NT2/D1 (cell line): ENCODE data around the gene ASB5.
A peak's percentile ranks its signal among the peaks of the same experiment; 100 is the strongest.

Source experiments
- DNase-seq: peaks from one replicate; pipeline ENCODE4 v3.0.0-alpha.2; 2011; ENCODE audit warnings: low read depth, low spot score
- H3K27me3 ChIP-seq: 2 replicates; pipeline ENCODE4 v1.6.0; 2011; ENCODE audit warnings: mild to moderate bottlenecking; ENCODE audit not compliant: insufficient read length, insufficient read depth
- H3K36me3 ChIP-seq: 2 replicates; pipeline ENCODE4 v1.6.1; 2011; ENCODE audit warnings: mild to moderate bottlenecking, low read length, mixed read lengths; ENCODE audit not compliant: insufficient read depth, insufficient read length
- H3K4me1 ChIP-seq: 2 replicates; pipeline ENCODE4 v1.5.1; 2011; ENCODE audit not compliant: insufficient read depth, insufficient read length
- H3K4me3 ChIP-seq: 2 replicates; pipeline ENCODE4 v1.5.1; 2011; ENCODE audit warnings: low read depth; ENCODE audit not compliant: insufficient read length
- H3K9ac ChIP-seq: 2 replicates; pipeline ENCODE4 v1.6.0; 2011; ENCODE audit warnings: low read depth; ENCODE audit not compliant: insufficient read length
- H3K9me3 ChIP-seq: 2 replicates; pipeline ENCODE4 v1.5.1; 2011; ENCODE audit warnings: mild to moderate bottlenecking, low read length; ENCODE audit not compliant: insufficient read depth
- SUZ12 ChIP-seq: IDR thresholded peaks from 2 replicates; pipeline ENCODE4 v1.6.1; 2011; ENCODE audit not compliant: insufficient read length, insufficient read depth; ENCODE audit errors: extremely low read depth
- YY1 ChIP-seq: IDR thresholded peaks from 2 replicates; pipeline ENCODE4 v1.6.1; 2011; ENCODE audit not compliant: insufficient read length, insufficient read depth
- ZNF274 ChIP-seq: IDR thresholded peaks from 2 replicates; pipeline ENCODE4 v1.6.1; 2011; ENCODE audit warnings: mild to moderate bottlenecking, low read depth, low read length

ASB5 gene

GRCh38 chr4:176277162-176277904 lies 8.3 kb upstream of the ASB5 start:
- Histone ChIP-seq H3K4me1 (peaks cover 2% of the 10 kb centered on the region), H3K9me3 (no peaks in the 10 kb centered on the region), H3K27me3 (no peaks in the 10 kb centered on the region), H3K36me3 (no peaks in the 10 kb centered on the region), H3K9ac (no peak overlapping the region), H3K4me3 (no peak overlapping the region)
- peak; percentile 13 for DNase-seq
- TF ChIP-seq ZNF274, result no peak
- no peak for TF ChIP-seq YY1
- TF ChIP-seq SUZ12, result no peak

DNA sequence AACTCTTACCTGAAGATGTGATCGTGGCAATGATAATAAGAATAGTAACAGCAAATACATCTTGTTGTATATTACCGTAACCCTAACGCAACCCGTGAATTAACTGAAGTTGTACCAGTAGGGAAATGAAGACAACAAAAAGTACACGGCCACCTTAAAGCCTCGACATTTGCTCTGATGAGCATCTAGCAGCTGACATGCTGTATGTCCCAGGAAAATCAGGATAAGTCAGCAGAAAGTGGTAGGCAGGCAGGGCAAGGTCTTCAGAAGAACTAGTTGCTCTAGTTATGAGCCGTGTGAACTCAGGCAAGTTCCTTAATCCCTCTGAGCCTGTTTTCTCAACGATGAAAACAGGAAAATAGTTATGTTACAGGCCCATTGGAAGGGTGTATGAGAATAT lies 7.7 kb upstream of the ASB5 start:
- Histone ChIP-seq H3K27me3 (no peaks in the 10 kb centered on the region), H3K36me3 (no peaks in the 10 kb centered on the region), H3K9ac (no peak overlapping the region), H3K9me3 (no peaks in the 10 kb centered on the region), H3K4me1 (peaks cover 2% of the 10 kb centered on the region), H3K4me3 (no peak overlapping the region)
- TF ChIP-seq ZNF274 (no peak), SUZ12 (no peak), YY1 (no peak)
- DNase-seq, result no peak

DNA sequence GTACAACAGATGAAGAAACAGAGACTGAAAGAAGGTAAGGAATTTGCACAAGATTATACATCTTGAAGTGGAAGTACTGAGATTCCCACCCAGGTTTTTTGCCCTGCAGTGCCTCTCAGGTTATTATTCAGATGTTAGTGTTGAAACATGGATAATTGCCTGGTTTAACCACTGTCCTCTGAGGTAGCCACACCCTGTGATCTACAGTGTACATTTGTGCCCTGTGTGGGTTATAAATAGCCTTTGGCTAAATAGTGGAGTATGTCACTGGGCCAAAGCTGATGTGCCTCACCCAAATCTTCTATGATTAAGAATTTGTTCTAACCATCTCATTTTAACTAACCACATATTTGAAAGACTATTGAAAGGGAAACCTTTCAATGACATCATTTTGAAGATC lies 5.4 kb upstream of the ASB5 start:
- Histone ChIP-seq H3K27me3 (no peaks in the 10 kb centered on the region), H3K9ac (no peak overlapping the region), H3K36me3 (no peaks in the 10 kb centered on the region), H3K4me1 (peaks cover 2% of the 10 kb centered on the region), H3K9me3 (no peaks in the 10 kb centered on the region), H3K4me3 (no peak overlapping the region)
- DNase-seq, result no peak
- TF ChIP-seq YY1, result no peak
- no peak for TF ChIP-seq ZNF274
- no peak for TF ChIP-seq SUZ12

GRCh38 chr4:176273736-176274135 lies 4.7 kb upstream of the ASB5 start:
- TF ChIP-seq ZNF274, result no peak
- no peak for TF ChIP-seq SUZ12
- TF ChIP-seq YY1, result no peak
- H3K27me3 ChIP-seq, result no peaks in the 10 kb centered on the region
- H3K9ac ChIP-seq, result no peak overlapping the region
- no peaks in the 10 kb centered on the region for H3K9me3 ChIP-seq
- H3K4me1 ChIP-seq, result peaks cover 2% of the 10 kb centered on the region
- no peak for DNase-seq
- H3K4me3 ChIP-seq, result no peak overlapping the region
- H3K36me3 ChIP-seq, result no peaks in the 10 kb centered on the region

DNA sequence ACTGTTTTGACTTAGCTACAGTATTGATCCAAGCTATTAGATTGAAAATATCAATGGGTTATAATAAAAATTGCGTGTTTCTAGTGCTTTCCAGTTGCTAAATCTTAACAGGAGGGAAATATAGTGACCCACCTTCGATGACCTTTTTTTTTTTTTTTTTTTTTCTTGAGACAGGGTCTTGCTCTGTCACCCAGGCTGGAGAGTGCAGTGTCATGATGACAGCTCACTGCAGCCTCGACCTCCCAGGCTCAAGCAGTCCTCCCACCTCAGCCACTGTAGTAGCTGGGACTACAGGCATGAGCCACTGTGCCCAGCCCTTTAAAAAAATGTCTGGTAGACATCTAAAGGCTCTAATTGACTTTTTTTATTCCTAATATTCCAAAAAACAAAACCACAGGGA lies 3.8 kb upstream of the ASB5 start:
- no peak for DNase-seq
- Histone ChIP-seq H3K9ac (no peak overlapping the region), H3K27me3 (no peaks in the 10 kb centered on the region)

DNA sequence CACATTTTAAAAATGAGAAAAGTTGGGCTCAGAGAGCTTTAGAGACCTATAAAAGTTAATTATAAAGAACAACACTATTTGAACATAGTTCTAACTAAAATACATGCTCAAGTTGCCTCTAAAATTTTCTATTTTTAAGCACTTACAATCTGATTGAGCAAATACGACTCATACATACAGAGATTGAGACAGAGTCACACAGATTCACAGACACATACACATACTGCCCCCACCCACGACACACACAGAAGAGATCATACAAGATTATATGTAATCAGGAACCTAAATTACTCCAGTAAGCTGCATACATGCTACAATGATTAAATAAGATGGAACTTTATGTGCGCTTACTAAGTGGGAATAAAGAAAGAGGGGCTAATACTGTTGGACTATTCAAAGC lies 2.7 kb upstream of the ASB5 start:
- TF ChIP-seq YY1 (no peak), SUZ12 (no peak), ZNF274 (no peak)
- H3K9ac ChIP-seq, result no peak overlapping the region

More for the DNA sequence above, 3.8 kb upstream of the ASB5 start:
- Histone ChIP-seq H3K4me3 (no peak overlapping the region), H3K4me1 (peaks cover 2% of the 10 kb centered on the region), H3K9me3 (no peaks in the 10 kb centered on the region), H3K36me3 (no peaks in the 10 kb centered on the region)
- TF ChIP-seq YY1 (no peak), SUZ12 (no peak), ZNF274 (no peak)

GRCh38 chr4:176270669-176271068 lies 1.6 kb upstream of the ASB5 start:
- no peaks in the 10 kb centered on the region for H3K4me1 ChIP-seq
- TF ChIP-seq ZNF274, result no peak
- no peak for TF ChIP-seq YY1
- TF ChIP-seq SUZ12, result no peak
- H3K9ac ChIP-seq, result no peak overlapping the region
- no peaks in the 10 kb centered on the region for H3K9me3 ChIP-seq
- H3K36me3 ChIP-seq, result no peaks in the 10 kb centered on the region
- H3K4me3 ChIP-seq, result no peak overlapping the region
- no peaks in the 10 kb centered on the region for H3K27me3 ChIP-seq
- DNase-seq, result no peak

More for the DNA sequence above, 2.7 kb upstream of the ASB5 start:
- H3K36me3 ChIP-seq, result no peaks in the 10 kb centered on the region
- peaks cover 1% of the 10 kb centered on the region for H3K4me1 ChIP-seq
- H3K27me3 ChIP-seq, result no peaks in the 10 kb centered on the region
- H3K4me3 ChIP-seq, result no peak overlapping the region
- no peak for DNase-seq
- H3K9me3 ChIP-seq, result no peaks in the 10 kb centered on the region

GRCh38 chr4:176266026-176266425 lies 3.0 kb downstream of the ASB5 start:
- H3K9me3 ChIP-seq, result no peaks in the 10 kb centered on the region
- no peaks in the 10 kb centered on the region for H3K4me1 ChIP-seq
- H3K9ac ChIP-seq, result no peak overlapping the region
- TF ChIP-seq SUZ12, result no peak
- no peaks in the 10 kb centered on the region for H3K27me3 ChIP-seq
- no peaks in the 10 kb centered on the region for H3K36me3 ChIP-seq
- H3K4me3 ChIP-seq, result no peak overlapping the region
- no peak for DNase-seq
